ENCODE results near the gene NDUFA5.
"Not testable (repeated sequence)": the region's sequence is repeated elsewhere in the genome, so short reads cannot be mapped to it uniquely, and the experiment has no call there.

The NDUFA5 gene

DNA sequence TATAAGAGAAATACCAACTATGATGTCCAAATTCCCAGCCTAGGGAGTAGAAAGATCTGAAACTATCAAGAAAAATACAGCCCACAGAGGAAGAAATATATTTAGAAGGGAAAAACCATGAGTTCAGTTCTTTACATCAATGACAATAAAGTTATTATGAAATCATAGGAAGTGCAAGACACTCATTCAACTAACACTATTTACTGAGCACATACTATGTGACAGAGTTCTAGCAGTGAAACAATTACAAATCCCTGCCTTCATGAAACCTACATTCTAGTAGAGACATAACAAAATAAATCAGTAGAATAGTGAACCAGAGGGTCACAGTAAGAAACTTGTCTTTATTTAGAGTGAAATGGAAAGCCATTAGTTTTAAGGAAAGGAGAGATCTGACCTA lies 2.1 kb downstream of the NDUFA5 start:
- no peak for DNase-seq

DNA sequence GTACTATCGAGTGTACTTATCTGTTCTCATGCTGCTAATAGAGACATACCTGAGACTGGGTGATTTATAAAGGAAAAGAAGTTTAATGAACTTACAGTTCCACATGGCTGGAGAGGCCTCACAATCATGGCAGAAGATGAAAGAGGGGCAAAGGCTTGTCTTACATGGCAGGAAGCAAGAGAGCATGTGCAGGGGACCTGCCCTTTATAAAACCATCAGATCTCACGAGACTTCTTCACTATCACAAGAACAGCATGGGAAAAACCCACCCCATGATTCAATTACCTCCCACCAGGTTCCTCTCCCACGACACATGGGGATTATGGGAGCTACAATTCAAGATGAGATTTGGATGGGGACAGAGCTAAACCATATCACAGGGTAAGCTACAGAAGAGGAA lies 4.5 kb downstream of the NDUFA5 start:
- DNase-seq, result no peak

DNA sequence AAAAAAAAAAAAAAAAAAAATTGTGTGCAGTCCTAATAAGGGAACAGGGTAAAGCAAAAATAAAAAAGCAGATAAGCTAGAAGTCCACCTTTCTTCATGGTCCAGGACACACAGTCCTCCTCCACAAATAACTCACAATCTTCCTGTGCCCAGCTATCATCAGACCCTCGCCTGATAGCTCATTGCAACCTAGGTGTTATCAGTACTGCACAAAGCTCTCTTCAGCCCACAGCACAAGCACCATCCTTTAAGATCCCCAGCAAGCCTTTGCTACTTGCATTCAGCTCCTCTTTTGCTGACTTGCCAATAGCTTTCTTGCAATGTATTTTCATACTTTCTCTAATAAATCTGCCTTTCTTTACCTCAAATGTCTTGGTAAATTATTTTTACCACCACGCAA lies 5.0 kb downstream of the NDUFA5 start:
- no peak for DNase-seq

DNA sequence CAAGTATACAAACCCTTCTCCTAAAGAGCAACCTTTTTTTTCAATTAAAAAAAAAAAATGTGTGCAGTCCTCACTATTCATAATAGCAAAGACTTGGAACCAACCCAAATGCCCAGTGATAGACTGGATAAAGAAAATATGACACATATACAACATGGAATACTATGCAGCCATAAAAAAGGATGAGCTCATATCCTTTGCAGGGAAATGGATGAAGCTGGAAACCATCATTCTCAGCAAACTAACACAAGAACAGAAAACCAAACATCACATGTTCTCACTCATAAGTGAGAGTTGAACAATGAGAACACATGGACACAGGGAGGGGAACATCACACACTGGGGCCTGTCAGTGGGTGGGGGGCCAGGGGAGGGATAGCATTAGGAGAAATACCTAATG lies 5.5 kb downstream of the NDUFA5 start:
- not testable (repeated sequence) for DNase-seq

DNA sequence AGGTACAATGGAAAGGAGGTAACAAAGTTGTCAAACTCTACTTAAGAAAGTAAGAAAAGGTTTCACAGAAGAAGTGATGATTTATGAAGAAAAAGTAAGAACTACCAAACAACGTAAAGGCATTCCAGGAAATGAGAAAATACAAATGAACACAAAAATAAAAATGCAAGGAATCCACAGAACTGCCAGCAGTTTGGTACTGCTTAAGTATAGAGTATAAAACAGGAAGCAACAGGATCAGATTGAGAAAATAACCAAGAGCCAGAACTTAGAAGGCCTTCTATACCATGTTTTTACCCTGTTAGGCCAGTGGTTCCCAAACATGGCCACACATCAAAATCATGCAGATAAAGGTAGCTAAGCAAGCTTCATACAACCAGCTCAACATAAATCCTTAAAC lies 9.2 kb downstream of the NDUFA5 start:
- DNase-seq, result no peak

DNA sequence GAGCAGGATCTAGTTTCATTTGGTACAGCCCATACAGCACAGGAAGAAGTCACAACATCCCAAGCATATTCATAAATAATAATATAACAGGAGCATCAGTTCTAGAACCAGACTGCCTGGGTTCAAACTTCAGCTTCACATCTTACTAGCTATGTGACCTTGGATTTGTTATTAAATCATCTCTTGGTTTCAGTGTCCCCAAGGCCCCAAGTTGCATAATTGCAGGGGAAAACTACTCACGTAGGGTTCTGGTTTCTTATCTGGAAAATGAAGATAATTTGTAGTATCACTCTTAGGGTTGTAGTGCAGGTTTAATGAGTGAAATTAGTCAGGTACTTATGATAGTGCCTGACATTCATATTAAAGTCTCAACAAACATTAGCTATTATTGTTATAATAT lies 17.7 kb downstream of the NDUFA5 start:
- no peak for DNase-seq

DNA sequence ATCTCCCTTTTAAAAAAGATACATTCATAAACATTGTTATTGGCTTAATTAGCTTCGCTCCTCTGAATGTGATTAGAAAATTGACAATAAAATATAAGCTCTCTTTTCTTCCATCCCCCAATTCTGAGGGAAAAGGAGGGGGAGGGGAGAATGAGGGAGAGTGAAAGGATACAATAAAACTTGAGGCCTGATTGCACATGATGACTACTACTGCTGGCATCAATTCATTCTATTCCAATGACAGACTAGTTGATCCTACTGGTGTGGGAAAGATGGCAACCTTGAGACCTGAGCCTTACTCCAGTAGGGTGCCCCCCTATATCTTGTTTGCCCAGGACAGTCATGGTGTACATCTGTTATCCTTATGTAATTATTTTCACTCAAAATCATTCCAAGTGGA lies 18.7 kb downstream of the NDUFA5 start:
- DNase-seq, result no peak

DNA sequence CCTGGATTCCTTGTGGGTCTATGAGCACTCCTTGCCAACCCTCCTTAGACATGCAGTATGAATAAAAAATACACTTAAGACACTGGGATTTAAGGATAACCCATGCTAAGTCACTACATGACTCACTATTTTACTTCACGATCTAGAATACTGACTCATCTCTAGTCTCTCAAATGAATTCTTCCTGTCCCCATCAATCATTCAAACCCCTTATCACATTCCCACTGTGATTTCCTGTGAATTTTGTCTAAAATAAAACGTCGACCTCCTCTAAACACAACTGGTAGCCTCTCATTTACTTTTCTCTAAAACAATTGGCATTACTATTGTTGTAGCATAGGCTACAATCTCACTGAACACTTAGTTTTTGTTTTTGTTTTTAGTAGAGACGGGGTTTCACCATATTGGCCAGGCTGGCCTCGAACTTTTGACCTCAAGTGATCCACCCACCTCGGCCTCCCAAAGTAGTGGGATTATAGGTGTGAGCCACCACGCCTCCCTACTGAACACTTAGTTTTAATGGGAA lies 19.4 kb downstream of the NDUFA5 start:
- no peak for DNase-seq

DNA sequence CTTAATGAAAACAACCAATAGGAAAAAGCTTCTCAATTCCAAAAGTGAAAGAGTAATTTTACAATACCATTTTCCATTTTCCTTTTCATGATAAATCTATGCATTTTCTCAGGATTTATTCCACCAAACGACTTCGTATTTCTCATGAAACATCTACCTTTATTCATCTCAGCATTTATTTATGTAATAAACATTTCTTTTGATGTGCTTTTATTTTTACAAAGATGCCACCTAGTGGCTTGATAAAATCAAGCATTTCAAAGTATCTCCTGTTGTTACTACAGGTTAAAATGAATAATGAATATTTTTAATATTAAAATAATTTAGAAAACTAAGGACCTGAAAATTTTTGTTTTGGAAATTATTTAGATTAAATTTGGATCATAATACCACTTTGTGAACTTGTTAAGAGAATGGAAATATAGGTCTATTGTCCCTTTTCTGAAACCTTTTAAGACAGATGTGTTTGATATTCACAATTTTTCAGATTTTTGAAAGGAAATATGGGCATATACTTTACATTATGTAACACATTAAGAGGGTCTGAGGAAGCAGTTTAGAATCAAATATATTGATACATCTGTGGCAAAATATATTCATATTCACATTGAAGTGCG lies 20.5 kb downstream of the NDUFA5 start:
- DNase-seq, result no peak

DNA sequence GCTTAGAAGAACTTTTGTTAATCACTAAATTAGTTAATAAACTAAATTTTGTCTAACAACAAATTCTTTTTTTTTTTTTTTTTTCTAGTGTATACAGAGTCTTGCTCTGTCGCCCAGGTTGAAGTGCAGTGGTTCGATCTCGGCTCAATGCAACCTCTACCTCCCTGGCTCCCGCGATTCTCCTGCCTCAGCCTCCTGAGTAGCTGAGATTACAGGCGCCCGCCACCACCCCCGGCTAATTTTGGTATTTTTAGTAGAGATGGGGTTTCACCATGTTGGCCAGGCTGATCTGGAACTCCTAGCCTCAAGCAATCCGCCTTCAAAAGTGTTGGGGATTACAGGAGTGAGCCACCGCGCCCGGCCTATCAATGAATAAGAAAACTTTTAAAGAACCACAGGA lies 22.1 kb downstream of the NDUFA5 start:
- DNase-seq, result no peak

DNA sequence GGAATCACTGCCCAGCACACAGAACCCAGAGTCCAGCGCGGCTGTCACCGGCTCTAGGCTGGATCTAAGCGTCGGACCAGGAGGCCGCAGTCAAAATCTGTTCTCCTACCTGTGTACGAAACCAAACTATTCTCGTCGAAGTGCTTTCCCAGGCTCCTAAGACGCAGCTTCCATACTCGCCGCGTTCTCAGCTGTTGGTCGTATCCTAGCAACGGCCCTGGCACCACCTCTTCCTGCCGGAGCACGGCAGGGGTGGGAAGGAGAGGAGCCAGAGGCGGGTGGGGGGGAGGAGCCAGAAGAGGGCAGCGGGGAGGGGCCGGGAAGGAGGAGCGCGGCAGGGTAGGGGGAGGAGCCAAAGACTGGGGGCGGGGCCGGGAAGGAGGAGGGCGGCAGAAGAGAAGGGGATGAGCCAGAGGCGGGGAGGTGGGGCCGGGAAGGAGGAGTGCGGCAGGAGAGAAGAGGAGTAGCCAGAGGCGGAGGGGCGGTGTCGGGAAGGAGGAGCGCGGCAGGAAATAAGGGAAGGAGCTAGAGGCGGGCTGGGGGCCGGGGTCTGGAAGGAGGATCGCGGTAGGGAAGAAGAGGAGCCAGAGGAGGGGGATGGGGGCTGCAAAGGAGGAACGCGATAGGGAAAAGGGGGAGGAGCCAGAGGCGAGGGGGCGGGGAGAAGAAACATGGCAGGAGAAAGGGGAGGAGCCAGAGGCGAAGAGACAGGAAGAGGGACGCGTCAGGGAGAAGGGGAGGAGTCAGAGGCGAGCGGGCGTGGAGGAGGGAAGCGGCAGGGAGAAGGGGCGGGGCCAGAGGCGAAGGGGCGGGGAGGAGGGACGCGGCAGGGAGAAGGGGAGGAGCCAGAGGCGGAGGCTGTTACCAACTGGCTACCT lies 23.0 kb downstream of the NDUFA5 start, which contains the start of gene IQUB:
Gene IQUB, minus strand, starts transcription at position 213 of the 878 bp plus-strand sequence. CDS start 22,255 bp downstream, outside the sequence.
- peak; percentile 98 for DNase-seq

DNA sequence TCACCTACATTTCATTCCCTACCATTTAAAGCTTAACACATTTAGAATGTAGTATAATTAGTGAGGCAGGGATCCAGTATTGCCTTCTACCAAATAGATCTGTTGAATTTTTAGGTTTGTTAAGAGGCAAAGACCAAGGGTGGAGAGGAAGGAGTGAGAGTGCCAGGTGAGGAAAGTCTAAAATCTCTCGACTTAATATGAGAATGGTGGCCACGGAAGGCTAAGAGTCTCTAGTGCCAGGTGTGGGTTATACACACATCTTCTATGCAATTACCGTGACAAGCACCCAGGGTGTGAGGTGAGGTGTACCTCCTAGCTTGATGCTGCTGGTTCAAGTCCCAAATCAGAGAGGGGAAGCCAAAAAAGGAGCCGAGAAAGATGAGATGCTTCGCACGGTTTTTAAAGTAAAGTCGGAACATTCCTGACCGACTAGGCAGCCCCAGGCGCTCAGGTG lies 23.7 kb downstream of the NDUFA5 start:
- DNase-seq, result no peak

DNA sequence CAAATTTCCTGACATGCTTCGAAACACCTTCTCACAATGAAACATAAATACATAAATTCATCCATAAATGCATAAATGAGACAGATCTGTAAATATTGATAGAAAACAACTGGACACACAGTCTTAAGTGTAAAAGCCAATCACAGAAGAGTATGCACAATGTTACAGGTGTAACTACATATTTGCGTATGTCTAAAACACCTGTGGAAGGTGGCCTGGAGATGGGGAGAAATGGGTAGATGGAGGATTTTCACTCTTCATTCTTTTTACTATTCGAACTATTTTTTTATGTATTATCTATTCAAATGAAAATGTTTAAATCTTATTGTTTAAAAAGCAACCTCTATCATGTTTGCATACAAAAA lies 24.1 kb downstream of the NDUFA5 start:
- no peak for DNase-seq

DNA sequence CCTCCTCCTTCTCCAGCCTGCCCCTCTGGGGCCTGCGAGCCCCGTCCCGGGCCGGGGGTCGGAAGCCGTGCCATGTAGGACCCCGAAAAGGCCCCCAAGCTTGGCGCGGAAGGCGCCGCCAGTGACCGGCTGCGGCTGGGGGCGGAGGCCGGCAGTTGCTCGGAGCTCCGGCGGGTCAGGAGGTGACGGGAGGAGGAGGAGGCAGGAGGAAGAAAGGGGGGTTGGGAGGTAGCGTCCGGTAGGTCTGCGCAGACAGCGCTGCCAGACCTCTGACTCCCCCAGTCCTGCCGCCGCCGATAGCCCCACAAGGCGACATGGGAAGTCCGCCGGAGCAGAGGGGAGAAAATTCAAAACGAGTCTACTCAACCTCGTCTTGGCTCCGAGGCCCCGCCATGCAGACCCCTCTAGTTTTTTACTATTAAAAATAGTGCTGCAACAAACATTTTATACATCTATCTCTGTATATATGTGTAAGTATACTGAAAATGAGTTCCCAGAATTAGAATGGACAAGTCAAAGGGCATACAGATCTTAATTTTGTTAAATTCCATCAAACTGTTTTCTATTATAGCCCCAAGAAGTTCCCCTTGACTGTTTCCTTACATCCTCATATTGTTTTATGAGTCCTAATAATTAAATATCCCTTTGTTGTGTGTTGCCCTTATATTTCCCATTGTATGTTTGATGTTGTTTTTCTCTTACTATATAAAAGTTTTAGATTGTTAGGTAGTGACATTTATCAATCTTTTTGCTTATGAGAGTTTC lies 24.6 kb downstream of the NDUFA5 start:
- DNase-seq, result not testable (repeated sequence)

DNA sequence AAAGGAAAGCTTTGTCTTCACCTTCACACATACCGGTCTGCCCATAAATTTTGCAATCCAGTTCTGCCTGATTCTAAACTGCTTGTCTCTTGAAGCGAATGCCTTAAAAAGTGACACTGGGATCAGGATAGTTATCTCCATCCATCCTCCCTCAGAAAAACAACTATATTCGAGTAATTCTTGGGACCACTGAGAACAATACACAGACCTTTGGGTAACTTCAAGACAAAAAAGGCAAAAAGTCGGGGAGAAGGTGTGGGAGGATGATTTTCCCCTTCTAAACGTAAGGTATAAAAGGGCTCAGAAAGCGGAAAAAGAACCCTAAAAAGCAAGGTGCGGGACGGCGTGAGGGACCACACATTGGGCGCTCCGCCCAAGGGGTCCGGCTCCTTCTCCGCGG lies 25.3 kb downstream of the NDUFA5 start:
- not testable (repeated sequence) for DNase-seq

DNA sequence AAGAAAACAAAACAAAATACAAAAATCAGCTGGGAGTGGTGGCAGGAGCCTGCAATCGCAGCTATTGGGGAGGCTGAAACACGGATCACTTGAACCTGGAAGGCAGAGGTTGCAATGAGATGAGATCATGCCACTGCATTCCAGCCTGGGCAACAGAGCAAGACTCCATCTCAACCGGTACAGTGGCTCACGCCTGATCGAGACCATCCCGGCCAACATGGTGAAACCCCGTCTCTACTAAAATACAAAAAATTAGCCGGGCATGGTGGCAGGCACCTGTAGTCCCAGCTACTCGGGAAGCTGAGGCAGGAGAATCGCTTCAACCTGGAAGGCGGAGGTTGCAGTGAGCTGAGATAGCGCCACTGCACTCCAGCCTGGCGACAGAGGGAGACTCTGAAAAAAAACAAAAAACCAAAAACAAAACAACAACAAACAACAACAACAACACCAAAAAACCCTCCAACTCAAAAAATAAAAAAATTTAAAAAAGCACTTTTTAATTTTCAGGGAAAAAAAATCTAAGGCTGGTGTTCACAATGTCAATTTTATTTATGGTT lies 27.5 kb downstream of the NDUFA5 start:
- not testable (repeated sequence) for DNase-seq

DNA sequence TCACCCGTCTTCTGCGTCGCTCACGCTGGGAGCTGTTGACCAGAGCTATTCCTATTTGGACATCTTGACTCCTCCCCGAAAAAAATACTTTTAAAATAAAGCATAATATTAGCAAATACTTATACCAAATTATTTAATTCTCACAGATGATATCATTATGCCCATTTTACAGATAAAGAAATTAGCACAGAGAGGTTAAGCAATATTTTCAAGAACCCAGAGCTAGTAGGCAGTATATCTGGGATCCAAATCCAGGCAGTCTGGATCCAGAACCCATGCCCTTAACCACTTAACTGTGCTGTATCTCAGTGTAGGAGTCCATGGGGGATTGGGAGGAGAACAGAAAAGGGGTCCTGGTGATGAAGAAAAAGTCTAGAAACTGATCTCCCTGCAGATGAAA lies 29.4 kb downstream of the NDUFA5 start:
- no peak for DNase-seq

DNA sequence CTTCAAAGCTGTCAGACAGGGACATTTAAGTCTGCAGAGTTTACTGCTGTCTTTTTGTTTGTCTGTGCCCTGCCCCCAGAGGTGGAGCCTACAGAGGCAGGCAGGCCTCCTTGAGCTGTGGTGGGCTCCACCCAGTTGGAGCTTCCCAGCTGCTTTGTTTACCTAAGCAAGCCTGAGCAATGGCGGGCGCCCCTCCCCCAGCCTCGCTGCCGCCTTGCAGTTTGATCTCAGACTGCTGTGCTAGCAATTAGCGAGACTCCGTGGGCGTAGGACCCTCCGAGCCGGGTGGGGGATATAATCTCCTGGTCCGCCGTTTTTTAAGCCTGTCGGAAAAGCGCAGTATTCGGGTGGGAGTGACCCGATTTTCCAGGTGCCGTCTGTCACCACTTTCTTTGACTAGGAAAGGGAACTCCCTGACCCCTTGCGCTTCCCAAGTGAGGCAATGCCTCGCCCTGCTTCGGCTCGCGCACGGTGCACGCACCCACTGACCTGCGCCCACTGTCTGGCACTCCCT lies 29.8 kb downstream of the NDUFA5 start:
- DNase-seq, result not testable (repeated sequence)

DNA sequence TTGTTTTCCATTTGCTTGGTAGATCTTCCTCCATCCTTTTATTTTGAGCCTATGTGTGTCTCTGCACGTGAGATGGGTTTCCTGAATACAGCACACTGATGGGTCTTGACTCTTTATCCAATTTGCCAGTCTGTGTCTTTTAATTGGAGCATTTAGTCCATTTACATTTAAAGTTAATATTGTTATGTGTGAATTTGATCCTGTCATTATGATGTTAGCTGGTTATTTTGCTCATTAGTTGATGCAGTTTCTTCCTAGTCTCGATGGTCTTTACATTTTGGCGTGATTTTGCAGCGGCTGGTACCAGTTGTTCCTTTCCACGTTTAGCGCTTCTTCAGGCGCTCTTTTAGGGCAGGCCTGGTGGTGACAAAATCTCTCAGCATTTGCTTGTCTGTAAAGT lies 31.1 kb downstream of the NDUFA5 start:
- DNase-seq, result not testable (repeated sequence)

DNA sequence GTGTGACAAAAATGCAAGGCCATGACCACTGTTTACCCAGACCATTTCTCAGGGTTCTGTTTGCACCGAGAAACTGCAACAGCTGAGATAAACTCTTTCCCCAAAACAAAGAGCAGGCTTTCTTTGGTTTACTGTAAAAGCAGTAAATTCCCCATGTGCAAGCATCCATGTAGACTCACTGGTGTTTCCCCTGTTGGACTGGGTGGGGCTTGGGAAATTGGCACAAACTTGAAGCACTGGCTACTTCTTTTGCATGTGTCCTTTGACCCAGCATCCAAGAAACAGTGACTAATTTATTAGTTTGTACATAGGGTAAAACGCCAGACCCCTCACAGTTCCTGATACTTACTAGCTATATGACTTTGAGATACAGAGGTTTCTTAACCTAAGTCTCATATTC lies 35.6 kb downstream of the NDUFA5 start:
- DNase-seq, result no peak

DNA sequence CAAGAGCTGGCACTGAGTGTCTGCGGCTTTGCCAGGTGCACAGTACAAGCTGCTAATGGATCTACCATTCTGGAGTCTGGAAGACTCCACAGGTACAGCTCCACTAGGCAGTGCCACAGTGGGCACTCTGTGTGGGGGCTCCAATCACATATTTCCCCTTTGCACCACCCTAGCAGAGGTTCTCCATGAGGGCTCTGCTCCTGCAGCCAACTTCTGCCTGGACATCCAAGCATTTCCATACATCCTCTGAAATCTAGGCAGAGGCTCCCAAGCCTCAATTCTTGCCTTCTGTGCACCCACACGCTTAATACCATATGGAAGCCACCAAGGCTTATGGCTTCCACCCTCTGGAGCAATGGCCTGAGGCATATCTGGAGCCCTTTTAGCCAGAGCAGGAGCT lies 52.4 kb downstream of the NDUFA5 start:
- DNase-seq, result no peak

DNA sequence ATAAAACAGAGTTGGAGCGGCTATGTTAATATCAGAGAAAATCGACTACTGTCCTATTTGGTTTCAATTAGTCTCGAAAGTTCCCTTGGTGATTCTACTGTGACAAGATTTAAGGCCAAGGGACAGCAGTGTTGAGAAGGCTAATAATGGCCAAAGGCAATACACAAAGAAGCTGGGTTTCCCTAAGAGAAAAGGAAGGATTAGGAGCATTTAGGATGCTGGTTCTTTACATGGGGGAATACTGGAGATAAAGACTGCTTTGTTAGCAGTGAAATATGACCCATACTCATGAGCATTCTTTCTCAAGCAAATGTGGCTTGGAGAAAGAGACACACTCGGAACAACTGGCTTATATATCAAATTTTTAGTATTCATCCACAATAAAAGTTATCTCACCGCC lies 55.4 kb downstream of the NDUFA5 start:
- DNase-seq, result no peak
